ENCODE results near the gene TACSTD2.

TACSTD2 gene

DNA sequence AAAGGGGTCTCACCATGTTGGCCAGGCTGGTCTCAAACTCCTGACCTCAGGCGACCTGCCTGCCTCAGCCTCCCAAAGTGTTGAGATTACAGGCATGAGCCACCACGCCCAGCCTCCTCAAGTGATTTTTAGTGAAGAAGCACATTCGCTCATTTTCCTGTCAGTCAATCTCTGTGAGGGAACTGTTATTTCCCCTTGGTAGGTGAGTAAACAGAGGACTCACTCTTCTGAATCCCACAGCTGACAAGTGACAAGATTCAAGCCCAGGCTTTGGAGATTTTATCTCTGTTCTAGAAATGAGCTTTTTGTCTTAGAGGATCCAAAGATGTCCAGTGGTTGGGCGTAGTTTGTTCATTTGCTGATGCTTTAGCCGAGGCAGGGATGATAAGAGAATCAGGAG is 43.9 kb upstream of the TACSTD2 start:
- TF ChIP-seq, protein P1, sequence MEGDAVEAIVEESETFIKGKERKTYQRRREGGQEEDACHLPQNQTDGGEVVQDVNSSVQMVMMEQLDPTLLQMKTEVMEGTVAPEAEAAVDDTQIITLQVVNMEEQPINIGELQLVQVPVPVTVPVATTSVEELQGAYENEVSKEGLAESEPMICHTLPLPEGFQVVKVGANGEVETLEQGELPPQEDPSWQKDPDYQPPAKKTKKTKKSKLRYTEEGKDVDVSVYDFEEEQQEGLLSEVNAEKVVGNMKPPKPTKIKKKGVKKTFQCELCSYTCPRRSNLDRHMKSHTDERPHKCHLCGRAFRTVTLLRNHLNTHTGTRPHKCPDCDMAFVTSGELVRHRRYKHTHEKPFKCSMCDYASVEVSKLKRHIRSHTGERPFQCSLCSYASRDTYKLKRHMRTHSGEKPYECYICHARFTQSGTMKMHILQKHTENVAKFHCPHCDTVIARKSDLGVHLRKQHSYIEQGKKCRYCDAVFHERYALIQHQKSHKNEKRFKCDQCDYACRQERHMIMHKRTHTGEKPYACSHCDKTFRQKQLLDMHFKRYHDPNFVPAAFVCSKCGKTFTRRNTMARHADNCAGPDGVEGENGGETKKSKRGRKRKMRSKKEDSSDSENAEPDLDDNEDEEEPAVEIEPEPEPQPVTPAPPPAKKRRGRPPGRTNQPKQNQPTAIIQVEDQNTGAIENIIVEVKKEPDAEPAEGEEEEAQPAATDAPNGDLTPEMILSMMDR (IDR thresholded peaks at IDR 0.05; ENCODE audit: poor library complexity, severe bottlenecking): no peak
- H3K36me3 ChIP-seq (ENCODE audit: low read depth): 0 out of 2 replicates have a peak, but pooled peaks cover 3% of the 10 kb centered on the region
- no peak for ATAC-seq (ENCODE audit: low read depth)
- no peaks in the 10 kb centered on the region for H3K9me3 ChIP-seq (ENCODE audit: severe bottlenecking)
- H3K27me3 ChIP-seq (ENCODE audit: insufficient read depth, poor library complexity, severe bottlenecking): no peaks in the 10 kb centered on the region
- no peak overlapping the region for H3K4me3 ChIP-seq (ENCODE audit: severe bottlenecking)
- H3K27ac ChIP-seq (ENCODE audit: poor library complexity, severe bottlenecking): peak overlapping the region; percentile 61
- peaks cover 31% of the 10 kb centered on the region for H3K4me1 ChIP-seq (ENCODE audit: insufficient read depth, poor library complexity, severe bottlenecking)
- DNase-seq (ENCODE audit: low spot score): no peak

- H3K36me3 ChIP-seq (ENCODE audit: low read depth): 0 out of 2 replicates have a peak, but pooled peaks cover 7% of the 10 kb centered on the region
- no peaks in the 10 kb centered on the region for H3K27me3 ChIP-seq (ENCODE audit: insufficient read depth, poor library complexity, severe bottlenecking)
- peak overlapping the region; percentile 61 for H3K27ac ChIP-seq (ENCODE audit: poor library complexity, severe bottlenecking)
- peaks cover 31% of the 10 kb centered on the region for H3K4me1 ChIP-seq (ENCODE audit: insufficient read depth, poor library complexity, severe bottlenecking)
- DNase-seq (ENCODE audit: low spot score) (no peak), ATAC-seq (ENCODE audit: low read depth) (no peak)
- no peak overlapping the region for H3K4me3 ChIP-seq (ENCODE audit: severe bottlenecking)
- no peaks in the 10 kb centered on the region for H3K9me3 ChIP-seq (ENCODE audit: severe bottlenecking)
- TF ChIP-seq, protein P1 (IDR thresholded peaks at IDR 0.05; ENCODE audit: poor library complexity, severe bottlenecking): no peak
Measured at GRCh38 chr1:58620259-58620658, 43.2 kb upstream of the TACSTD2 start.

GRCh38 chr1:58619286-58620054 is 42.4 kb upstream of the TACSTD2 start:
- H3K4me3 ChIP-seq (ENCODE audit: severe bottlenecking): no peak overlapping the region
- 0 out of 2 replicates have a peak, but pooled peaks cover 7% of the 10 kb centered on the region for H3K36me3 ChIP-seq (ENCODE audit: low read depth)
- H3K9me3 ChIP-seq (ENCODE audit: severe bottlenecking): no peaks in the 10 kb centered on the region
- H3K4me1 ChIP-seq (ENCODE audit: insufficient read depth, poor library complexity, severe bottlenecking): peaks cover 31% of the 10 kb centered on the region
- no peak for ATAC-seq (ENCODE audit: low read depth)
- no peaks in the 10 kb centered on the region for H3K27me3 ChIP-seq (ENCODE audit: insufficient read depth, poor library complexity, severe bottlenecking)
- TF ChIP-seq, protein P1 (IDR thresholded peaks at IDR 0.05; ENCODE audit: poor library complexity, severe bottlenecking): no peak
- DNase-seq (ENCODE audit: low spot score): no peak
- peak overlapping the region; percentile 61 for H3K27ac ChIP-seq (ENCODE audit: poor library complexity, severe bottlenecking)

- 0 out of 2 replicates have a peak, but pooled peaks cover 7% of the 10 kb centered on the region for H3K36me3 ChIP-seq (ENCODE audit: low read depth)
- H3K27me3 ChIP-seq (ENCODE audit: insufficient read depth, poor library complexity, severe bottlenecking): no peaks in the 10 kb centered on the region
- no peaks in the 10 kb centered on the region for H3K9me3 ChIP-seq (ENCODE audit: severe bottlenecking)
- peak overlapping the region; percentile 61 for H3K27ac ChIP-seq (ENCODE audit: poor library complexity, severe bottlenecking)
- TF ChIP-seq, protein P1 (IDR thresholded peaks at IDR 0.05; ENCODE audit: poor library complexity, severe bottlenecking): no peak
- DNase-seq (ENCODE audit: low spot score) (peak; percentile 80), ATAC-seq (ENCODE audit: low read depth) (peak; percentile 99)
- H3K4me1 ChIP-seq (ENCODE audit: insufficient read depth, poor library complexity, severe bottlenecking): peaks cover 31% of the 10 kb centered on the region
- no peak overlapping the region for H3K4me3 ChIP-seq (ENCODE audit: severe bottlenecking)
Measured at GRCh38 chr1:58618303-58618702, 41.3 kb upstream of the TACSTD2 start.

- TF ChIP-seq, protein P1 (IDR thresholded peaks at IDR 0.05; ENCODE audit: poor library complexity, severe bottlenecking): no peak
- Histone ChIP-seq H3K4me3 (ENCODE audit: severe bottlenecking) (no peak overlapping the region), H3K36me3 (ENCODE audit: low read depth) (peaks cover 20% of the 10 kb centered on the region), H3K4me1 (ENCODE audit: insufficient read depth, poor library complexity, severe bottlenecking) (no peaks in the 10 kb centered on the region), H3K27me3 (ENCODE audit: insufficient read depth, poor library complexity, severe bottlenecking) (no peaks in the 10 kb centered on the region), H3K9me3 (ENCODE audit: severe bottlenecking) (no peaks in the 10 kb centered on the region), H3K27ac (ENCODE audit: poor library complexity, severe bottlenecking) (no peak overlapping the region)
- DNase-seq (ENCODE audit: low spot score): no peak
- ATAC-seq (ENCODE audit: low read depth): no peak
Measured at GRCh38 chr1:58611861-58612385, 34.9 kb upstream of the TACSTD2 start.
